ENCODE data around the gene FAM193B.

- TF ChIP-seq POLR2A (IDR thresholded peaks at IDR 0.05) (no peak), CTCF (IDR thresholded peaks at IDR 0.05) (no peak)
Measured at GRCh38 chr5:177538876-177539275, 15.5 kb downstream of the FAM193B start.

All from lower leg skin (tissue), 3 donors.